GM12878 (cell line): ENCODE data around the gene UQCR10. TPM values are rescaled to one million over a fixed set of nuclear protein-coding genes. Genes with fewer than 3 reads are reported as not detected.

Experiments
- ATAC-seq: fragments of 200-7000 bp; cut with Tn5 transposase; 3 replicates; pipeline ENCODE4 v1.9.1; 2020; ENCODE audit warnings: mild to moderate bottlenecking, moderate library complexity
- BruUV-seq: library from RNA; stranded (reverse); fragments of 400-500 nt; replicated peaks from 2 replicates; lab custom pipeline; 2021; lab: Mats Ljungman, UMichigan
- CTCF ChIA-PET: fragments of 300-600 bp; sonication (Branson Sonifier 250); formaldehyde crosslinking; extraction: SDS; loops from one replicate; lab custom pipeline; 2021; ENCODE audit warnings: inconsistent platforms; lab: Yijun Ruan, JAX
- POLR2A ChIA-PET: fragments of 350-600 bp; formaldehyde crosslinking; extraction: SDS; loops from one replicate; lab custom pipeline; 2021; ENCODE audit warnings: inconsistent platforms; lab: Charles Lee
- RAD21 ChIA-PET: fragments of 300-600 bp; sonication (Branson Sonifier 250); formaldehyde crosslinking; loops from one replicate; lab custom pipeline; 2023; ENCODE audit warnings: antibody characterized with exemption; ENCODE audit not compliant: unreplicated experiment; lab: Charles Lee
- SMC1A ChIA-PET: fragments of 300-600 bp; sonication (Branson Sonifier 250); formaldehyde crosslinking; loops from one replicate; lab custom pipeline; 2023; ENCODE audit not compliant: unreplicated experiment, uncharacterized antibody; lab: Charles Lee
- DNase-seq: peaks from one replicate; pipeline ENCODE4 v3.0.0-alpha.2; 2011; ENCODE audit warnings: low read depth, low spot score
- FAIRE-seq: peaks from 3 replicates; lab custom pipeline; 2011; peaks lifted over from hg19 to GRCh38; lab: Jason Lieb, UNC
- H2AFZ ChIP-seq: 2 replicates; pipeline ENCODE4 v1.6.0; 2011; ENCODE audit warnings: low read depth, low read length, control low read depth; ENCODE audit not compliant: control insufficient read depth
- H3K27ac ChIP-seq: 2 replicates; pipeline ENCODE4 v1.5.1; 2011; ENCODE audit warnings: control low read depth; ENCODE audit not compliant: control insufficient read depth, insufficient read depth
- H3K27me3 ChIP-seq, 2 experiments: replicated peaks in 1 of 2; 2 replicates each; pipeline versions ENCODE4 v1.6.0 to v1.6.1; 2011; ENCODE audit warnings: low read length in 1 of 2; ENCODE audit not compliant: control insufficient read depth in 2 of 2, insufficient read depth in 2 of 2
- H3K36me3 ChIP-seq, 2 experiments: 2 replicates each; pipeline ENCODE4 v1.5.1; 2011; ENCODE audit warnings: low read length in 1 of 2; ENCODE audit not compliant: control insufficient read depth in 2 of 2, insufficient read depth in 2 of 2
- H3K4me1 ChIP-seq: 2 replicates; pipeline ENCODE4 v1.6.1; 2011; ENCODE audit warnings: mild to moderate bottlenecking, low read length, moderate library complexity, mixed read lengths; ENCODE audit not compliant: control insufficient read depth, insufficient read depth
- H3K4me2 ChIP-seq: 2 replicates; pipeline ENCODE4 v1.6.0; 2011; ENCODE audit warnings: control low read depth; ENCODE audit not compliant: control insufficient read depth, insufficient read depth
- H3K4me3 ChIP-seq: fragments of 200-600 bp; sonication (generic); 2 replicates; pipeline ENCODE4 v1.5.1; 2016
- H3K79me2 ChIP-seq: 2 replicates; pipeline ENCODE4 v1.6.0; 2011; ENCODE audit warnings: low read length; ENCODE audit not compliant: control insufficient read depth, insufficient read depth
- H3K9ac ChIP-seq: 2 replicates; pipeline ENCODE4 v1.8.0; 2011; ENCODE audit warnings: low read length, control low read depth, mixed read lengths; ENCODE audit not compliant: control insufficient read depth, insufficient read depth
- H3K9me3 ChIP-seq: replicated peaks from 3 replicates; pipeline ENCODE4 v1.5.1; 2011; ENCODE audit warnings: mild to moderate bottlenecking, low read length; ENCODE audit not compliant: control insufficient read depth, insufficient read depth
- H4K20me1 ChIP-seq: 2 replicates; pipeline ENCODE4 v1.6.0; 2011; ENCODE audit not compliant: control insufficient read depth, insufficient read depth
- CBX3 ChIP-seq: fragments of 200-600 bp; sonication (generic); IDR thresholded peaks from 2 replicates; pipeline ENCODE4 v1.6.1; 2016; ENCODE audit warnings: low read depth, borderline replicate concordance
- CREB1 ChIP-seq: IDR thresholded peaks from 2 replicates; pipeline ENCODE4 v1.6.1; 2012; ENCODE audit warnings: low read depth, mild to moderate bottlenecking, inconsistent platforms
- DPF2 ChIP-seq: fragments of 450-650 bp; IDR thresholded peaks from 2 replicates; pipeline ENCODE4 v1.6.1; 2017; ENCODE audit warnings: mild to moderate bottlenecking
- HCFC1 ChIP-seq: fragments of 150-350 bp; IDR thresholded peaks from 2 replicates; pipeline ENCODE4 v1.6.1; 2014; ENCODE audit warnings: low read length
- KLF5 ChIP-seq: fragments of 450-650 bp; IDR thresholded peaks from 2 replicates; pipeline ENCODE4 v1.6.1; 2014; ENCODE audit warnings: mild to moderate bottlenecking; ENCODE audit not compliant: partially characterized antibody
- MEF2B ChIP-seq: fragments of 450-650 bp; IDR thresholded peaks from 2 replicates; pipeline ENCODE4 v1.6.1; 2018; ENCODE audit warnings: mild to moderate bottlenecking, moderate library complexity; ENCODE audit not compliant: partially characterized antibody, poor library complexity, severe bottlenecking
- NFYB ChIP-seq: IDR thresholded peaks from 2 replicates; pipeline ENCODE4 v1.6.1; 2011; ENCODE audit warnings: low read depth, mild to moderate bottlenecking, low read length, improper control_type of control experiment, moderate library complexity; ENCODE audit not compliant: insufficient read depth
- NR2C1 ChIP-seq: fragments of 450-650 bp; IDR thresholded peaks from 2 replicates; pipeline ENCODE4 v1.6.1; 2017; ENCODE audit warnings: antibody characterized with exemption, mild to moderate bottlenecking, moderate library complexity
- POLR2AphosphoS2 ChIP-seq: IDR thresholded peaks from 2 replicates; pipeline ENCODE4 v1.6.1; 2011; ENCODE audit warnings: low read depth, mild to moderate bottlenecking, low read length, improper control_type of control experiment, moderate library complexity
- TAF1 ChIP-seq: IDR thresholded peaks from 2 replicates; pipeline ENCODE4 v1.6.1; 2011; ENCODE audit warnings: mild to moderate bottlenecking, low read depth, low read length, borderline replicate concordance
- ZNF274 ChIP-seq: IDR thresholded peaks from one replicate; pipeline ENCODE4 v1.8.0; 2011; ENCODE audit not compliant: insufficient read length, insufficient read depth
- ZNF622 ChIP-seq: fragments of 450-650 bp; IDR thresholded peaks from 2 replicates; pipeline ENCODE4 v1.6.1; 2017; ENCODE audit warnings: mild to moderate bottlenecking, inconsistent platforms
- ZSCAN29 ChIP-seq: fragments of 450-650 bp; IDR thresholded peaks from 2 replicates; pipeline ENCODE4 v1.6.1; 2017; ENCODE audit warnings: mild to moderate bottlenecking, moderate library complexity
- WGBS: methylation state at CpG from one replicate; pipeline ENCODE4 v1.1.6; 2016; ENCODE audit warnings: low lambda C conversion rate; ENCODE audit not compliant: insufficient replicate concordance, insufficient coverage; ENCODE audit errors: missing lambda C conversion rate; 5-methylcytosine and 5-hydroxymethylcytosine counted together
- in situ Hi-C: fragments of 300-500 bp; cut with MboI; formaldehyde crosslinking; loops from 9 replicates; pipeline ENCODE4 v1.14.3; 2018; ENCODE audit warnings: mixed read lengths
- intact Hi-C: fragments of 100-400 bp; cut with micrococcal nuclease; formaldehyde crosslinking; loops from one replicate; pipeline ENCODE4 v1.14.2; 2022; ENCODE audit not compliant: unreplicated experiment
- polyA plus RNA-seq, 11 experiments: library from polyadenylated mRNA; depleted of rRNA in 4 of 11; unstranded in 6 of 11; stranded (reverse) in 5 of 11; fragments of >200 nt; fragmentation: Nextera tagmentation in 4 of 11; fragmentation: Illumina TruSeq in 1 of 11; extraction: Ambion mirVana in 4 of 11; extraction: Trizol in 1 of 11; gene quantifications; 1 replicate in 1 of 11; 2 replicates in 10 of 11; pipeline versions ENCODE4 v1.2.1 to v1.2.3, GENCODE V29; 2011 to 2016; ENCODE audit warnings: inconsistent platforms in 2 of 11, missing spikeins in 2 of 11, low read depth in 1 of 11
- total RNA-seq, 4 experiments: library from RNA; depleted of rRNA in 3 of 4; stranded (reverse); fragments of >200 nt in 3 of 4; fragmentation: Illumina TruSeq in 1 of 4; extraction: Trizol in 1 of 4; gene quantifications; 2 replicates each; pipeline versions ENCODE4 v1.2.1 to v1.2.3, GENCODE V29; 2013 to 2021
- TF ChIP-seq, protein P1 (sequence below), 3 experiments: IDR thresholded peaks in 2 of 3; conservative IDR thresholded peaks in 1 of 3; 2 replicates each; pipeline ENCODE4 v1.5.1; 2011; ENCODE audit warnings: low read depth in 3 of 3, low read length in 3 of 3, mild to moderate bottlenecking in 3 of 3, control low read depth in 2 of 3, moderate library complexity in 2 of 3, inconsistent platforms in 1 of 3, mixed read lengths in 1 of 3; ENCODE audit not compliant: control insufficient read depth in 2 of 3, insufficient read depth in 1 of 3; ENCODE audit errors: extremely low read depth in 1 of 3

Gene UQCR10
- total and polyA plus RNA-seq, 10 of the 15 experiments (the other 5 are each of a cell fraction or from before 2014, with no cell fraction given): 144 to 1,021 (median 214) TPM

DNA sequence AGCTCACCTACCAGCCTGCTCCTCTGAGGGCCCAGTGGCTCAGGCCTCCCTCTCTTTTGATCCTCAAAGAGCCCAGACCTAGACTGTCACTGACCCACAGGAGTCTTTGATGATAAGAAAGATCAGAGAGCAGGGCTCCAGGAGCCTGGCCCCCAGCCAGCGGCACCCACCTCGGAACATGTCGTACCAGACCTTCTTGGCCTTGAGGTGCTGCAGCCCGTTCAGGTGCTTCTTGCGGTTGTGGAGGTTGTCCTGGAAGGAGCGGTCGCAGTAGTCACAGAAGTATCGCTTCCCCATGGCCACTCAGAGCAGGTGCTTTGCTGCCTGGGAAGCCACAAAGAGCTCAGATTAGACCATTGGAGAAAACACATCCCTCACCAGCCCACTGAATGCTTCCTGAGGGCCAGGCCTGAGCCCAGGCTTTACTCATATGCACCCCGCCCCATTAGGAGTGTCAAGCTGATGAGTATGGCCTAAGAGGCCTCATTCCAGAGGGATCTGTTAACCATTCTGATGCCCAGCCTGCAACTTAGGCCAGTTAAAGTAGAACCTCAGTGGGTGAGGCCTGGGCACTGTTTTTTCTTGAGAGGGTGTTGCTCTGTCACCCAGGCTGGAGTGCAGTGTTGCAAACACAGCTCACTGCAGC lies 18.8 kb upstream of the UQCR10 start:
- ChIA-PET SMC1A (no interaction called here), RAD21 (no interaction called here), CTCF (no interaction called here), POLR2A (no interaction called here)
- 98% methylated on average over 9 of the region's 9 CpGs for WGBS
- no peaks in the 10 kb centered on the region; a peak in 2 of 4 replicates for H3K36me3 ChIP-seq
- no peak for DNase-seq
- H3K27ac ChIP-seq: no peak overlapping the region
- H3K4me1 ChIP-seq: no peaks in the 10 kb centered on the region
- BruUV-seq: no TSS peak
- H3K4me2 ChIP-seq: no peak overlapping the region
- in situ Hi-C loops (no loop called here), intact Hi-C loops (no loop called here)
- no peak overlapping the region for H3K4me3 ChIP-seq
- TF ChIP-seq ZSCAN29: no peak
- TF ChIP-seq NR2C1: no peak
- TF ChIP-seq TAF1: no peak
- no peak for TF ChIP-seq ZNF274
- no peak for TF ChIP-seq NFYB
- no peak for TF ChIP-seq ZNF622
- TF ChIP-seq MEF2B: no peak
- no peak for TF ChIP-seq CBX3
- TF ChIP-seq, protein P1, sequence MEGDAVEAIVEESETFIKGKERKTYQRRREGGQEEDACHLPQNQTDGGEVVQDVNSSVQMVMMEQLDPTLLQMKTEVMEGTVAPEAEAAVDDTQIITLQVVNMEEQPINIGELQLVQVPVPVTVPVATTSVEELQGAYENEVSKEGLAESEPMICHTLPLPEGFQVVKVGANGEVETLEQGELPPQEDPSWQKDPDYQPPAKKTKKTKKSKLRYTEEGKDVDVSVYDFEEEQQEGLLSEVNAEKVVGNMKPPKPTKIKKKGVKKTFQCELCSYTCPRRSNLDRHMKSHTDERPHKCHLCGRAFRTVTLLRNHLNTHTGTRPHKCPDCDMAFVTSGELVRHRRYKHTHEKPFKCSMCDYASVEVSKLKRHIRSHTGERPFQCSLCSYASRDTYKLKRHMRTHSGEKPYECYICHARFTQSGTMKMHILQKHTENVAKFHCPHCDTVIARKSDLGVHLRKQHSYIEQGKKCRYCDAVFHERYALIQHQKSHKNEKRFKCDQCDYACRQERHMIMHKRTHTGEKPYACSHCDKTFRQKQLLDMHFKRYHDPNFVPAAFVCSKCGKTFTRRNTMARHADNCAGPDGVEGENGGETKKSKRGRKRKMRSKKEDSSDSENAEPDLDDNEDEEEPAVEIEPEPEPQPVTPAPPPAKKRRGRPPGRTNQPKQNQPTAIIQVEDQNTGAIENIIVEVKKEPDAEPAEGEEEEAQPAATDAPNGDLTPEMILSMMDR (IDR thresholded peaks at IDR 0.05 in 2 of 3, conservative IDR thresholded peaks at IDR 0.05 in 1 of 3; ENCODE audit: control insufficient read depth in 2 of 3, extremely low read depth in 1 of 3, insufficient read depth in 1 of 3, low read depth in 3 of 3, low read length in 3 of 3): no peak
- no peak for TF ChIP-seq POLR2AphosphoS2
- TF ChIP-seq DPF2: no peak
- TF ChIP-seq HCFC1: no peak
- no peak for TF ChIP-seq CREB1
- TF ChIP-seq KLF5: no peak
- no peak for ATAC-seq
- no peak overlapping the region for H3K9ac ChIP-seq
- no peak overlapping the region for H2AFZ ChIP-seq
- no peak for FAIRE-seq
- no peaks in the 10 kb centered on the region; the same call in 1 of the 3 replicates for H3K9me3 ChIP-seq
- H3K27me3 ChIP-seq: no peaks in the 10 kb centered on the region
- no peaks in the 10 kb centered on the region for H4K20me1 ChIP-seq
- no peaks in the 10 kb centered on the region for H3K79me2 ChIP-seq
